WTC11 (cell line): ENCODE results near the gene OR6B2. TPM values are rescaled to one million over a fixed set of nuclear protein-coding genes. Genes with fewer than 3 reads are reported as not detected.

Source experiments
- ATAC-seq: fragments of 200-7000 bp; cut with Tn5 transposase; 2 replicates; pipeline ENCODE4 v1.10.0; 2021; ENCODE audit warnings: mild to moderate bottlenecking, moderate library complexity
- CTCF ChIA-PET: fragments of 300-600 bp; sonication (Branson Sonifier 250); formaldehyde crosslinking; loops from one replicate; lab custom pipeline; 2021; ENCODE audit warnings: antibody characterized with exemption; lab: Charles Lee
- POLR2A ChIA-PET: fragments of 350-600 bp; sonication (Branson Sonifier 250); formaldehyde crosslinking; loops from one replicate; lab custom pipeline; 2021; ENCODE audit warnings: antibody characterized with exemption; lab: Charles Lee
- DNase-seq: peaks from one replicate; pipeline ENCODE4 v3.0.0; 2021; ENCODE audit warnings: low spot score
- H3K27ac Mint-ChIP-seq: 2 replicates; pipeline ENCODE4 v1.8.0; 2021; ENCODE audit warnings: mixed read lengths
- H3K27me3 Mint-ChIP-seq: 2 replicates; pipeline ENCODE4 v1.8.0; 2021; ENCODE audit warnings: low read depth, mild to moderate bottlenecking, moderate library complexity, mixed read lengths
- H3K36me3 Mint-ChIP-seq: 2 replicates; pipeline ENCODE4 v1.8.0; 2021; ENCODE audit warnings: mixed read lengths
- H3K4me1 Mint-ChIP-seq: 2 replicates; pipeline ENCODE4 v1.8.0; 2022; ENCODE audit warnings: mixed read lengths
- H3K4me3 Mint-ChIP-seq: 2 replicates; pipeline ENCODE4 v1.8.0; 2021; ENCODE audit warnings: mild to moderate bottlenecking, moderate library complexity, mixed read lengths
- H3K9me3 Mint-ChIP-seq: 2 replicates; pipeline ENCODE4 v1.8.0; 2021; ENCODE audit warnings: mixed read lengths
- ETV6 ChIP-seq: sonication (generic); formaldehyde crosslinking; IDR thresholded peaks from 2 replicates; pipeline ENCODE4 v1.8.1; 2022; ENCODE audit warnings: mild to moderate bottlenecking, missing genetic modification reagents
- JUN ChIP-seq: sonication (generic); formaldehyde crosslinking; IDR thresholded peaks from 2 replicates; pipeline ENCODE4 v1.8.0; 2023; ENCODE audit warnings: mild to moderate bottlenecking, missing genetic modification reagents
- MYBL2 ChIP-seq: sonication (generic); formaldehyde crosslinking; IDR thresholded peaks from 2 replicates; pipeline ENCODE4 v1.8.1; 2023; ENCODE audit warnings: mild to moderate bottlenecking, moderate library complexity, missing genetic modification reagents
- NFATC4 ChIP-seq: fragments of 250-450 bp; sonication (Bioruptor Pico); IDR thresholded peaks from 2 replicates; pipeline ENCODE4 v1.9.0; 2021; ENCODE audit warnings: mild to moderate bottlenecking
- RORB ChIP-seq: fragments of 250-450 bp; sonication (Bioruptor Pico); IDR thresholded peaks from 2 replicates; pipeline ENCODE4 v1.9.0; 2021; ENCODE audit warnings: mild to moderate bottlenecking
- SMAD4 ChIP-seq: sonication (generic); formaldehyde crosslinking; IDR thresholded peaks from 2 replicates; pipeline ENCODE4 v1.8.0; 2022; ENCODE audit warnings: mild to moderate bottlenecking, missing genetic modification reagents
- TCF7 ChIP-seq: sonication (generic); formaldehyde crosslinking; IDR thresholded peaks from 2 replicates; pipeline ENCODE4 v1.8.0; 2022; ENCODE audit warnings: mild to moderate bottlenecking, low read depth, missing genetic modification reagents, moderate library complexity
- ZBTB21 ChIP-seq: sonication (generic); formaldehyde crosslinking; IDR thresholded peaks from 2 replicates; pipeline ENCODE4 v1.8.1; 2023; ENCODE audit warnings: mild to moderate bottlenecking, missing genetic modification reagents, borderline replicate concordance
- total RNA-seq: library from RNA; stranded (reverse); gene quantifications from 3 replicates; pipeline ENCODE4 v1.2.3, GENCODE V29; 2021
- TF ChIP-seq, protein P1 (sequence below): sonication (generic); formaldehyde crosslinking; IDR thresholded peaks from 2 replicates; pipeline ENCODE4 v1.8.1; 2022; ENCODE audit warnings: missing genetic modification reagents, borderline replicate concordance
- TF ChIP-seq, protein P2 (sequence below): sonication (generic); formaldehyde crosslinking; IDR thresholded peaks from 2 replicates; pipeline ENCODE4 v1.8.0; 2022; ENCODE audit warnings: missing genetic modification reagents
- TF ChIP-seq, protein P3 (sequence below): sonication (generic); formaldehyde crosslinking; IDR thresholded peaks from 2 replicates; pipeline ENCODE4 v1.8.1; 2023; ENCODE audit warnings: mild to moderate bottlenecking, missing genetic modification reagents, moderate library complexity
- TF ChIP-seq, protein P4 (sequence below): sonication (generic); formaldehyde crosslinking; IDR thresholded peaks from 2 replicates; pipeline ENCODE4 v1.8.0; 2022; ENCODE audit warnings: mild to moderate bottlenecking, missing genetic modification reagents
- TF ChIP-seq, protein P5 (sequence below): sonication (generic); formaldehyde crosslinking; IDR thresholded peaks from 2 replicates; pipeline ENCODE4 v1.8.0; 2023; ENCODE audit warnings: missing genetic modification reagents, mild to moderate bottlenecking, borderline replicate concordance
- TF ChIP-seq, protein P6 (sequence below): fragments of 250-450 bp; sonication (Bioruptor Pico); IDR thresholded peaks from 2 replicates; pipeline ENCODE4 v2.1.2; 2022; ENCODE audit warnings: mild to moderate bottlenecking, moderate library complexity
- TF ChIP-seq, protein P7 (sequence below): sonication (generic); formaldehyde crosslinking; IDR thresholded peaks from 2 replicates; pipeline ENCODE4 v1.8.1; 2022; ENCODE audit warnings: mild to moderate bottlenecking, missing genetic modification reagents, moderate library complexity, borderline replicate concordance
- TF ChIP-seq, protein P8 (sequence below): sonication (generic); formaldehyde crosslinking; IDR thresholded peaks from 2 replicates; pipeline ENCODE4 v1.8.1; 2023; ENCODE audit warnings: mild to moderate bottlenecking, missing genetic modification reagents
- TF ChIP-seq, protein P9 (sequence below): sonication (generic); formaldehyde crosslinking; conservative IDR thresholded peaks from 2 replicates; pipeline ENCODE4 v1.8.1; 2022; ENCODE audit warnings: mild to moderate bottlenecking, missing genetic modification reagents

Gene OR6B2
- total RNA-seq, 1 experiment from 2014 or later, result not detected

DNA sequence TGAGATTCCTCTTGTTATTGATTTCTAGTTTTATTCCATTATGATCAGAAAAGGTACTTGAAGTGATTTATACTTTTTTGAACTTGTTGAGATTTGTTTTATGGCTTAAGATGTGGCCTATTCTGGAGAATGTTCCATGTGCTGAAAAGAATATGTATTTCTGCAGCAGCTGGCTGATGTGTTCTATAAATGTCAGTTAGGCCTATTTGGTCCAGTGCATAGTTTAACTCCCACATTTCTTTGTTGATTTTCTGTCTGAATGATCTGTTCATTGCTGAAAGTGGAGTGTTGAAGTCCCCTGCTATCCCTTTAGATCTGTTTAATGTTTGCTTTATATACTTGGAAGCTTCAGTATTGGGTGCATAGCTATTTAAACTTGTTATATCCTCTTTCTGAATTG lies 7.1 kb upstream of the OR6B2 start:
- Mint-ChIP-seq H3K4me3 (no peak overlapping the region), H3K9me3 (no peaks in the 10 kb centered on the region), H3K27me3 (peaks cover 24% of the 10 kb centered on the region), H3K4me1 (peaks cover 3% of the 10 kb centered on the region; the same call in 1 of the 2 replicates), H3K27ac (no peak overlapping the region), H3K36me3 (no peaks in the 10 kb centered on the region)
- ATAC-seq (no peak), DNase-seq (no peak)
- ChIA-PET CTCF (no interaction called here), POLR2A (no interaction called here)
- no peak for TF ChIP-seq NFATC4
- TF ChIP-seq ZBTB21 (CRISPR knock-in tag), result no peak
- TF ChIP-seq JUN (CRISPR knock-in tag), result no peak
- TF ChIP-seq, protein P1, sequence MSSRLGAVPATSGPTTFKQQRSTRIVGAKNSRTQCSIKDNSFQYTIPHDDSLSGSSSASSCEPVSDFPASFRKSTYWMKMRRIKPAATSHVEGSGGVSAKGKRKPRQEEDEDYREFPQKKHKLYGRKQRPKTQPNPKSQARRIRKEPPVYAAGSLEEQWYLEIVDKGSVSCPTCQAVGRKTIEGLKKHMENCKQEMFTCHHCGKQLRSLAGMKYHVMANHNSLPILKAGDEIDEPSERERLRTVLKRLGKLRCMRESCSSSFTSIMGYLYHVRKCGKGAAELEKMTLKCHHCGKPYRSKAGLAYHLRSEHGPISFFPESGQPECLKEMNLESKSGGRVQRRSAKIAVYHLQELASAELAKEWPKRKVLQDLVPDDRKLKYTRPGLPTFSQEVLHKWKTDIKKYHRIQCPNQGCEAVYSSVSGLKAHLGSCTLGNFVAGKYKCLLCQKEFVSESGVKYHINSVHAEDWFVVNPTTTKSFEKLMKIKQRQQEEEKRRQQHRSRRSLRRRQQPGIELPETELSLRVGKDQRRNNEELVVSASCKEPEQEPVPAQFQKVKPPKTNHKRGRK, result no peak
- TF ChIP-seq, protein P2, sequence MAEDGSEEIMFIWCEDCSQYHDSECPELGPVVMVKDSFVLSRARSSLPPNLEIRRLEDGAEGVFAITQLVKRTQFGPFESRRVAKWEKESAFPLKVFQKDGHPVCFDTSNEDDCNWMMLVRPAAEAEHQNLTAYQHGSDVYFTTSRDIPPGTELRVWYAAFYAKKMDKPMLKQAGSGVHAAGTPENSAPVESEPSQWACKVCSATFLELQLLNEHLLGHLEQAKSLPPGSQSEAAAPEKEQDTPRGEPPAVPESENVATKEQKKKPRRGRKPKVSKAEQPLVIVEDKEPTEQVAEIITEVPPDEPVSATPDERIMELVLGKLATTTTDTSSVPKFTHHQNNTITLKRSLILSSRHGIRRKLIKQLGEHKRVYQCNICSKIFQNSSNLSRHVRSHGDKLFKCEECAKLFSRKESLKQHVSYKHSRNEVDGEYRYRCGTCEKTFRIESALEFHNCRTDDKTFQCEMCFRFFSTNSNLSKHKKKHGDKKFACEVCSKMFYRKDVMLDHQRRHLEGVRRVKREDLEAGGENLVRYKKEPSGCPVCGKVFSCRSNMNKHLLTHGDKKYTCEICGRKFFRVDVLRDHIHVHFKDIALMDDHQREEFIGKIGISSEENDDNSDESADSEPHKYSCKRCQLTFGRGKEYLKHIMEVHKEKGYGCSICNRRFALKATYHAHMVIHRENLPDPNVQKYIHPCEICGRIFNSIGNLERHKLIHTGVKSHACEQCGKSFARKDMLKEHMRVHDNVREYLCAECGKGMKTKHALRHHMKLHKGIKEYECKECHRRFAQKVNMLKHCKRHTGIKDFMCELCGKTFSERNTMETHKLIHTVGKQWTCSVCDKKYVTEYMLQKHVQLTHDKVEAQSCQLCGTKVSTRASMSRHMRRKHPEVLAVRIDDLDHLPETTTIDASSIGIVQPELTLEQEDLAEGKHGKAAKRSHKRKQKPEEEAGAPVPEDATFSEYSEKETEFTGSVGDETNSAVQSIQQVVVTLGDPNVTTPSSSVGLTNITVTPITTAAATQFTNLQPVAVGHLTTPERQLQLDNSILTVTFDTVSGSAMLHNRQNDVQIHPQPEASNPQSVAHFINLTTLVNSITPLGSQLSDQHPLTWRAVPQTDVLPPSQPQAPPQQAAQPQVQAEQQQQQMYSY, result no peak
- no peak for TF ChIP-seq SMAD4 (CRISPR knock-in tag)
- no peak for TF ChIP-seq RORB (CRISPR knock-in tag)
- no peak for TF ChIP-seq ETV6 (CRISPR knock-in tag)
- TF ChIP-seq, protein P3, sequence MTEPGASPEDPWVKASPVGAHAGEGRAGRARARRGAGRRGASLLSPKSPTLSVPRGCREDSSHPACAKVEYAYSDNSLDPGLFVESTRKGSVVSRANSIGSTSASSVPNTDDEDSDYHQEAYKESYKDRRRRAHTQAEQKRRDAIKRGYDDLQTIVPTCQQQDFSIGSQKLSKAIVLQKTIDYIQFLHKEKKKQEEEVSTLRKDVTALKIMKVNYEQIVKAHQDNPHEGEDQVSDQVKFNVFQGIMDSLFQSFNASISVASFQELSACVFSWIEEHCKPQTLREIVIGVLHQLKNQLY, result no peak
- TF ChIP-seq, protein P4, sequence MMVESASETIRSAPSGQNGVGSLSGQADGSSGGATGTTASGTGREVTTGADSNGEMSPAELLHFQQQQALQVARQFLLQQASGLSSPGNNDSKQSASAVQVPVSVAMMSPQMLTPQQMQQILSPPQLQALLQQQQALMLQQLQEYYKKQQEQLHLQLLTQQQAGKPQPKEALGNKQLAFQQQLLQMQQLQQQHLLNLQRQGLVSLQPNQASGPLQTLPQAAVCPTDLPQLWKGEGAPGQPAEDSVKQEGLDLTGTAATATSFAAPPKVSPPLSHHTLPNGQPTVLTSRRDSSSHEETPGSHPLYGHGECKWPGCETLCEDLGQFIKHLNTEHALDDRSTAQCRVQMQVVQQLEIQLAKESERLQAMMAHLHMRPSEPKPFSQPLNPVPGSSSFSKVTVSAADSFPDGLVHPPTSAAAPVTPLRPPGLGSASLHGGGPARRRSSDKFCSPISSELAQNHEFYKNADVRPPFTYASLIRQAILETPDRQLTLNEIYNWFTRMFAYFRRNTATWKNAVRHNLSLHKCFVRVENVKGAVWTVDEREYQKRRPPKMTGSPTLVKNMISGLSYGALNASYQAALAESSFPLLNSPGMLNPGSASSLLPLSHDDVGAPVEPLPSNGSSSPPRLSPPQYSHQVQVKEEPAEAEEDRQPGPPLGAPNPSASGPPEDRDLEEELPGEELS, result no peak
- TF ChIP-seq, protein P5, sequence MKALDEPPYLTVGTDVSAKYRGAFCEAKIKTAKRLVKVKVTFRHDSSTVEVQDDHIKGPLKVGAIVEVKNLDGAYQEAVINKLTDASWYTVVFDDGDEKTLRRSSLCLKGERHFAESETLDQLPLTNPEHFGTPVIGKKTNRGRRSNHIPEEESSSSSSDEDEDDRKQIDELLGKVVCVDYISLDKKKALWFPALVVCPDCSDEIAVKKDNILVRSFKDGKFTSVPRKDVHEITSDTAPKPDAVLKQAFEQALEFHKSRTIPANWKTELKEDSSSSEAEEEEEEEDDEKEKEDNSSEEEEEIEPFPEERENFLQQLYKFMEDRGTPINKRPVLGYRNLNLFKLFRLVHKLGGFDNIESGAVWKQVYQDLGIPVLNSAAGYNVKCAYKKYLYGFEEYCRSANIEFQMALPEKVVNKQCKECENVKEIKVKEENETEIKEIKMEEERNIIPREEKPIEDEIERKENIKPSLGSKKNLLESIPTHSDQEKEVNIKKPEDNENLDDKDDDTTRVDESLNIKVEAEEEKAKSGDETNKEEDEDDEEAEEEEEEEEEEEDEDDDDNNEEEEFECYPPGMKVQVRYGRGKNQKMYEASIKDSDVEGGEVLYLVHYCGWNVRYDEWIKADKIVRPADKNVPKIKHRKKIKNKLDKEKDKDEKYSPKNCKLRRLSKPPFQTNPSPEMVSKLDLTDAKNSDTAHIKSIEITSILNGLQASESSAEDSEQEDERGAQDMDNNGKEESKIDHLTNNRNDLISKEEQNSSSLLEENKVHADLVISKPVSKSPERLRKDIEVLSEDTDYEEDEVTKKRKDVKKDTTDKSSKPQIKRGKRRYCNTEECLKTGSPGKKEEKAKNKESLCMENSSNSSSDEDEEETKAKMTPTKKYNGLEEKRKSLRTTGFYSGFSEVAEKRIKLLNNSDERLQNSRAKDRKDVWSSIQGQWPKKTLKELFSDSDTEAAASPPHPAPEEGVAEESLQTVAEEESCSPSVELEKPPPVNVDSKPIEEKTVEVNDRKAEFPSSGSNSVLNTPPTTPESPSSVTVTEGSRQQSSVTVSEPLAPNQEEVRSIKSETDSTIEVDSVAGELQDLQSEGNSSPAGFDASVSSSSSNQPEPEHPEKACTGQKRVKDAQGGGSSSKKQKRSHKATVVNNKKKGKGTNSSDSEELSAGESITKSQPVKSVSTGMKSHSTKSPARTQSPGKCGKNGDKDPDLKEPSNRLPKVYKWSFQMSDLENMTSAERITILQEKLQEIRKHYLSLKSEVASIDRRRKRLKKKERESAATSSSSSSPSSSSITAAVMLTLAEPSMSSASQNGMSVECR (CRISPR knock-in tag), result no peak

DNA sequence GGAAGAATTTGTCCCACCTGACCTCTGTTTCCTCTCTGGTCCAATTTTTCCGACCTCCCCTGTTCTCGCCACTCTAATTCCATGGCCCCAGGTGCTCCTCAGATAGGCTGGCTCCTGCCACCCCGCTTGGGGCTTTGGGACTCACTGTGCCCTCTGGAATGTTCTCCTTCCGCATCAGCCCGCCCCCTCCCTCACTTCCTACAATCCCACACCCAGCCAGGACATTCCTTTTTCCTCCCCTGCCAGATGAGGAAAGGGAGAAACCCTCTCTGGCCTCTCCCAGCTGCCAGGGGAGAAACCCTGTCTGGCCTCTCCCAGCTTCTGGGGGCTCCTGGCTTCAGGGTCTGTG lies 3.1 kb upstream of the OR6B2 start:
- peaks cover 3% of the 10 kb centered on the region; the same call in 1 of the 2 replicates for H3K4me1 Mint-ChIP-seq
- H3K27ac Mint-ChIP-seq, result no peak overlapping the region
- peaks cover 45% of the 10 kb centered on the region for H3K27me3 Mint-ChIP-seq
- no peak for DNase-seq
- H3K4me3 Mint-ChIP-seq, result no peak overlapping the region
- ATAC-seq, result peak; percentile 68
- ChIA-PET POLR2A (interaction anchor here (0.6 kb wide), 1 partner anchor 34 kb away, joined by 3 read pairs; no protein-coding TSS in a partner anchor), CTCF (no interaction called here)
- H3K36me3 Mint-ChIP-seq, result no peaks in the 10 kb centered on the region
- no peaks in the 10 kb centered on the region for H3K9me3 Mint-ChIP-seq
- TF ChIP-seq MYBL2 (CRISPR knock-in tag) (no peak), TCF7 (CRISPR knock-in tag) (no peak), NFATC4 (no peak)
- TF ChIP-seq, protein P6, sequence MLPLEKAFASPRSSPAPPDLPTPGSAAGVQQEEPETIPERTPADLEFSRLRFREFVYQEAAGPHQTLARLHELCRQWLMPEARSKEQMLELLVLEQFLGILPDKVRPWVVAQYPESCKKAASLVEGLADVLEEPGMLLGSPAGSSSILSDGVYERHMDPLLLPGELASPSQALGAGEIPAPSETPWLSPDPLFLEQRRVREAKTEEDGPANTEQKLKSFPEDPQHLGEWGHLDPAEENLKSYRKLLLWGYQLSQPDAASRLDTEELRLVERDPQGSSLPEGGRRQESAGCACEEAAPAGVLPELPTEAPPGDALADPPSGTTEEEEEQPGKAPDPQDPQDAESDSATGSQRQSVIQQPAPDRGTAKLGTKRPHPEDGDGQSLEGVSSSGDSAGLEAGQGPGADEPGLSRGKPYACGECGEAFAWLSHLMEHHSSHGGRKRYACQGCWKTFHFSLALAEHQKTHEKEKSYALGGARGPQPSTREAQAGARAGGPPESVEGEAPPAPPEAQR (CRISPR knock-in tag), result no peak
- TF ChIP-seq, protein P7, sequence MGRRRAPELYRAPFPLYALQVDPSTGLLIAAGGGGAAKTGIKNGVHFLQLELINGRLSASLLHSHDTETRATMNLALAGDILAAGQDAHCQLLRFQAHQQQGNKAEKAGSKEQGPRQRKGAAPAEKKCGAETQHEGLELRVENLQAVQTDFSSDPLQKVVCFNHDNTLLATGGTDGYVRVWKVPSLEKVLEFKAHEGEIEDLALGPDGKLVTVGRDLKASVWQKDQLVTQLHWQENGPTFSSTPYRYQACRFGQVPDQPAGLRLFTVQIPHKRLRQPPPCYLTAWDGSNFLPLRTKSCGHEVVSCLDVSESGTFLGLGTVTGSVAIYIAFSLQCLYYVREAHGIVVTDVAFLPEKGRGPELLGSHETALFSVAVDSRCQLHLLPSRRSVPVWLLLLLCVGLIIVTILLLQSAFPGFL (CRISPR knock-in tag), result no peak
- TF ChIP-seq, protein P8, sequence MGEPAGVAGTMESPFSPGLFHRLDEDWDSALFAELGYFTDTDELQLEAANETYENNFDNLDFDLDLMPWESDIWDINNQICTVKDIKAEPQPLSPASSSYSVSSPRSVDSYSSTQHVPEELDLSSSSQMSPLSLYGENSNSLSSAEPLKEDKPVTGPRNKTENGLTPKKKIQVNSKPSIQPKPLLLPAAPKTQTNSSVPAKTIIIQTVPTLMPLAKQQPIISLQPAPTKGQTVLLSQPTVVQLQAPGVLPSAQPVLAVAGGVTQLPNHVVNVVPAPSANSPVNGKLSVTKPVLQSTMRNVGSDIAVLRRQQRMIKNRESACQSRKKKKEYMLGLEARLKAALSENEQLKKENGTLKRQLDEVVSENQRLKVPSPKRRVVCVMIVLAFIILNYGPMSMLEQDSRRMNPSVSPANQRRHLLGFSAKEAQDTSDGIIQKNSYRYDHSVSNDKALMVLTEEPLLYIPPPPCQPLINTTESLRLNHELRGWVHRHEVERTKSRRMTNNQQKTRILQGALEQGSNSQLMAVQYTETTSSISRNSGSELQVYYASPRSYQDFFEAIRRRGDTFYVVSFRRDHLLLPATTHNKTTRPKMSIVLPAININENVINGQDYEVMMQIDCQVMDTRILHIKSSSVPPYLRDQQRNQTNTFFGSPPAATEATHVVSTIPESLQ, result no peak
- TF ChIP-seq, protein P9, sequence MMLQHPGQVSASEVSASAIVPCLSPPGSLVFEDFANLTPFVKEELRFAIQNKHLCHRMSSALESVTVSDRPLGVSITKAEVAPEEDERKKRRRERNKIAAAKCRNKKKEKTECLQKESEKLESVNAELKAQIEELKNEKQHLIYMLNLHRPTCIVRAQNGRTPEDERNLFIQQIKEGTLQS (CRISPR knock-in tag), result no peak
